Measurements from ENCODE around the gene TPST1.

The TPST1 gene

GRCh38 chr7:66238773-66239466 lies 33.8 kb downstream of the TPST1 start:
- no peak for DNase-seq (ENCODE audit: low read depth)
- no peak overlapping the region for H3K4me3 ChIP-seq (ENCODE audit: low read depth, low read length)
- no peak for TF ChIP-seq CTCF (conservative IDR thresholded peaks at IDR 0.05; ENCODE audit: low read depth, low read length)

- no peak overlapping the region for H3K4me3 ChIP-seq (ENCODE audit: low read depth, low read length)
- DNase-seq (ENCODE audit: low read depth), result peak; percentile 33
- no peak for TF ChIP-seq CTCF (conservative IDR thresholded peaks at IDR 0.05; ENCODE audit: low read depth, low read length)
Observed at GRCh38 chr7:66239467-66239856, 34.3 kb downstream of the TPST1 start.

GRCh38 chr7:66245008-66245407 lies 39.9 kb downstream of the TPST1 start:
- no peak overlapping the region for H3K4me3 ChIP-seq (ENCODE audit: low read depth, low read length)
- TF ChIP-seq CTCF (conservative IDR thresholded peaks at IDR 0.05; ENCODE audit: low read depth, low read length), result no peak
- no peak for DNase-seq (ENCODE audit: low read depth)

GRCh38 chr7:66246554-66247171 lies 41.5 kb downstream of the TPST1 start:
- no peak overlapping the region for H3K4me3 ChIP-seq (ENCODE audit: low read depth, low read length)
- DNase-seq (ENCODE audit: low read depth), result peak; percentile 23
- no peak for TF ChIP-seq CTCF (conservative IDR thresholded peaks at IDR 0.05; ENCODE audit: low read depth, low read length)

- no peak for TF ChIP-seq CTCF (conservative IDR thresholded peaks at IDR 0.05; ENCODE audit: low read depth, low read length)
- H3K4me3 ChIP-seq (ENCODE audit: low read depth, low read length), result no peak overlapping the region
- no peak for DNase-seq (ENCODE audit: low read depth)
Observed at GRCh38 chr7:66247380-66248078, 42.4 kb downstream of the TPST1 start.

GRCh38 chr7:66250711-66251110 lies 45.6 kb downstream of the TPST1 start:
- peak; percentile 77 for DNase-seq (ENCODE audit: low read depth)
- no peak for TF ChIP-seq CTCF (conservative IDR thresholded peaks at IDR 0.05; ENCODE audit: low read depth, low read length)
- no peak overlapping the region for H3K4me3 ChIP-seq (ENCODE audit: low read depth, low read length)

All from choroid plexus epithelial cell (primary cell).